HG02759 (cell line): Measurements from ENCODE around the gene ATAD3B.
"Not testable (repeated sequence)": the region's sequence is repeated elsewhere in the genome, so short reads cannot be mapped to it uniquely, and the experiment has no call there.

Experiments
- ATAC-seq: cut with Tn5 transposase; IDR thresholded peaks from one replicate; pipeline ENCODE4 v1.9.1; 2021; ENCODE audit warnings: mild to moderate bottlenecking, moderate library complexity; ENCODE audit not compliant: unreplicated experiment

The ATAD3B gene

GRCh38 chr1:1471389-1472052 lies at the start of gene ATAD3B:
Gene ATAD3B (plus strand): TSS chr1:1471765. CDS start chr1:1471885, 120 bp downstream.
- peak; percentile 92 for ATAC-seq

GRCh38 chr1:1421907-1422464 lies 49.6 kb upstream of the ATAD3B start:
- no peak for ATAC-seq

- no peak for ATAC-seq
These were observed 48.9 kb upstream of the ATAD3B start for GRCh38 chr1:1422465-1423244.

- ATAC-seq: no peak
These were observed 48.3 kb upstream of the ATAD3B start for GRCh38 chr1:1423245-1423597.

- no peak for ATAC-seq
These were observed 46.9 kb upstream of the ATAD3B start for GRCh38 chr1:1424707-1425106.

GRCh38 chr1:1425426-1425752 lies 46.2 kb upstream of the ATAD3B start:
- no peak for ATAC-seq

- ATAC-seq: no peak
These were observed 45.6 kb upstream of the ATAD3B start for GRCh38 chr1:1425753-1426495.

GRCh38 chr1:1426496-1427105 lies 45.0 kb upstream of the ATAD3B start:
- ATAC-seq: no peak

- ATAC-seq: no peak
These were observed 44.3 kb upstream of the ATAD3B start for GRCh38 chr1:1427106-1427819.

GRCh38 chr1:1427820-1428148 lies 43.8 kb upstream of the ATAD3B start:
- no peak for ATAC-seq

- no peak for ATAC-seq
These were observed 43.4 kb upstream of the ATAD3B start for GRCh38 chr1:1428174-1428573.

GRCh38 chr1:1428967-1429366 lies 42.6 kb upstream of the ATAD3B start:
- ATAC-seq: not testable (repeated sequence)

GRCh38 chr1:1429671-1430073 lies 41.9 kb upstream of the ATAD3B start:
- no peak for ATAC-seq

GRCh38 chr1:1430114-1430982 lies 41.2 kb upstream of the ATAD3B start:
- ATAC-seq: no peak

- ATAC-seq: no peak
These were observed 40.3 kb upstream of the ATAD3B start for GRCh38 chr1:1430992-1431844.

- ATAC-seq: no peak
These were observed 39.7 kb upstream of the ATAD3B start for GRCh38 chr1:1431845-1432273.

GRCh38 chr1:1432274-1432950 lies 39.2 kb upstream of the ATAD3B start:
- ATAC-seq: no peak
